ENCODE measurements around the gene FBXO21.
A peak's percentile ranks its signal among the peaks of the same experiment; 100 is the strongest.

FBXO21 gene

GRCh38 chr12:117162167-117162539 is 28.1 kb downstream of the FBXO21 start:
- DNase-seq: no peak

GRCh38 chr12:117161460-117162166 is 28.7 kb downstream of the FBXO21 start:
- DNase-seq: no peak

DNA sequence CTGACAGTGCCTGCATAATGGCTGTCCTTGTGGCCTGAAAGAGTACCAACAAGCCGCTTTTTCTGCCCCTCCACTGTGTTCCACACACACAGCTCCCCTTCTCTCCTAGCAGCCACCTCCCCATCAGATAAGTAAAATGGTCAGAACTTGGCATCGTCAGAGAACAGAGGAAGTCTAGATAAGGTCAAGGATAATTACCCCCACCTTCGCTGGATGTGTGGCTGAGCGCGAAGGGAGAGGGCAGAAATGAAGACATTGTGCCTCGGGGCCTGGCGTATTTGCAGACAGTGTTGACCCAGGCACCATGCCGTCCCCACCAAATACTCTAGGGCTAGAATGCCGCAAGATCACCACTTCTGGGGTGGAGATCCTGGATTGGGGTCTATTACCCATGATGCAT is 30.6 kb downstream of the FBXO21 start:
- DNase-seq: no peak

- no peak for DNase-seq
Observed at GRCh38 chr12:117158911-117159553, 31.2 kb downstream of the FBXO21 start.

DNA sequence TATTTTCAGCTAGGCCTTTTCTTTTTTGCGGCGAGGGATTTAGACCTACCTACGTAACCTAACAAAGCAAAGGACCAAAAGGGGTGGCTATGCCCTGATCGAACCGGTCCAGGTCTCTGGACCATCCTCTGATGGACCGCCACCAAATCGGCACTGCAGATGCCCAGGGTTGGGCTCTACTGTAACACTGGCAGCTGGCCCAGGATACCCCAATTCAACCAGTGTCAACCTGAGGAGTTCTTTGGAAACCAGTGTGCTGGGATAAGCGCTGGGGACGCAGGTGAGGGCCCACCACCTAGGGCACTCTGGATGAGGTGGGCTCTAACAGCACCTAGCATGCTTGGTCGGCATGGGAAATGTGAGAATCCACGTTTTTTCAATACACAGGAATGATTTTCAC is 32.2 kb downstream of the FBXO21 start:
- no peak for DNase-seq

DNA sequence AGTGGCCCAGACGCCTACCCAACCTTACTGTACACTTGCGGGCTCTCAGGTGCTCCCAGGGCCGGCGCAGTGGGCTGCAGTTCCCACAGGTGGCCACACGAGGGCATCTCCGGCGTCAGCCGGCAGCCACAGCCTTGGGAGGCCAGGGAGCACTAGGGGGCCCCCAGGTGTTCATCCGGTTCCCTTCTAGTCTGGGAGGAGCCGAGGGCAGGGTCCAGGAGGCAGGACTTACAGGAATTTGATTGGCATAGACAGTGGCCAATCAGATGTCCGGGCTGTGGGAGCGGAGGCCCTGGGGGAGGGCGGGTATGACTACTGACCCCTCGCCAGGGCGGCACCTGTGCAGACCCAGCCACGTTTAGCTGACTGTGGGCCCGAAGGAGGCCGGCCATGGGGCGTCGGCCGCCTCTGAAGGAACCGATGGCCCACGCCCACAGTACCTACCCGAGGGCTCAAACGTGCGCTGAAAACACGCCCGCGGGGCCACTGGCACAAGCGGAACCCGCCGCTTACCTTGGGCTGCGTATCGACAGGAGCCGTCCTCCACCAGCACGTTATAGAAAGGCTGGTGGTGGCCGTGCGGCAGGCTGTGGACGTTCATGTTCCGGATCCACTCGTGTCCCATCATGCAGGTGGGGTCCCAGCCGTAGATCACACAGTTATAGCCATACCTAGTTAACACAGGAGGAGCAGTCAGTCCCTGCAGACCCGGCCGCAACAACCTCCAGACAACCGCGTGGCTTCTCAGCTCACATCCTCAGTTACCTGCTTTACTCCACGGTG is 34.8 kb downstream of the FBXO21 start:
- peak; percentile 4 for DNase-seq

GRCh38 chr12:117152793-117153775 is 37.2 kb downstream of the FBXO21 start:
- no peak for DNase-seq

- DNase-seq: no peak
Observed at GRCh38 chr12:117151403-117152031, 38.8 kb downstream of the FBXO21 start.

GRCh38 chr12:117149431-117149830 is 40.8 kb downstream of the FBXO21 start:
- DNase-seq: no peak

GRCh38 chr12:117148642-117149041 is 41.6 kb downstream of the FBXO21 start:
- no peak for DNase-seq

DNA sequence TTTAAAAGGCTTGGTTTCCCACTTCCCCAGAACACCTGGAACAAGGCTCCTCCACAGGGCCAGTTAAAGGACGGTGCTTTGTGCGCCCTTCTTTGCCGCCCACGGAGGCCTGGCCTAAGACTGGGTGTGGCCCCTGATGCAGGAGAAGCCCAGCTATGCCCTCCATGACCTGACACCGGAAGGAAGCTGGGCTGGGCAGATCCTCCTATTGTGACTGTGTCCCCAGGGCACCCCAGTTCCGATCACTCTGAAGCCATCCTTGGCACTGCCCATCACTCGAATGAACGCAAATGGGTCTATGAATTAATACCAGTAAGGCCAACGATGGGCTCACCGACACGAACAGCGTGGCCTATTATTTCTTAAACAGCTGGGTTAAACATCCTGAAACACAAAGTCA is 42.6 kb downstream of the FBXO21 start:
- no peak for DNase-seq

GRCh38 chr12:117145597-117146154 is 44.6 kb downstream of the FBXO21 start:
- no peak for DNase-seq

- DNase-seq: no peak
Observed at GRCh38 chr12:117144599-117144998, 45.7 kb downstream of the FBXO21 start.

GRCh38 chr12:117143008-117143532 is 47.2 kb downstream of the FBXO21 start:
- peak; percentile 97 for DNase-seq

GRCh38 chr12:117142094-117142493 is 48.2 kb downstream of the FBXO21 start:
- DNase-seq: no peak

- no peak for DNase-seq
Observed at GRCh38 chr12:117141097-117141898, 49.0 kb downstream of the FBXO21 start.

GRCh38 chr12:117140397-117141096 is 49.7 kb downstream of the FBXO21 start:
- DNase-seq: no peak

- DNase-seq: no peak
Observed at GRCh38 chr12:117139025-117139717, 51.1 kb downstream of the FBXO21 start.

GRCh38 chr12:117134721-117135120 is 55.5 kb downstream of the FBXO21 start:
- DNase-seq: no peak

All from NCI-H748 treated with DMSO at 0.1 percent for 48 hours (cell line).